Endothelial cell of umbilical vein (primary cell): ENCODE results near the gene COCH.

Experiments
- EZH2 ChIP-seq: IDR thresholded peaks from 2 replicates; pipeline ENCODE4 v1.6.1; 2012; ENCODE audit warnings: borderline replicate concordance, low read depth, mild to moderate bottlenecking, moderate library complexity, low read length, inconsistent platforms; ENCODE audit not compliant: severe bottlenecking
- FOS ChIP-seq: IDR thresholded peaks from 2 replicates; pipeline ENCODE4 v1.6.1; 2011; ENCODE audit warnings: mild to moderate bottlenecking, low read length, moderate library complexity, borderline replicate concordance; ENCODE audit not compliant: insufficient read depth
- GATA2 ChIP-seq: IDR thresholded peaks from 2 replicates; pipeline ENCODE4 v1.7.0; 2011; ENCODE audit warnings: low read depth, mild to moderate bottlenecking, moderate library complexity, mixed read lengths, low read length; ENCODE audit not compliant: insufficient read length, insufficient read depth
- JUN ChIP-seq: IDR thresholded peaks from 2 replicates; pipeline ENCODE4 v1.6.1; 2011; ENCODE audit warnings: borderline replicate concordance, low read depth; ENCODE audit not compliant: insufficient read length, insufficient read depth
- MYC ChIP-seq: IDR thresholded peaks from one replicate; pipeline ENCODE4 v1.6.1; 2011; ENCODE audit warnings: mild to moderate bottlenecking, low read depth, low read length
- POLR2A ChIP-seq: IDR thresholded peaks from 2 replicates; pipeline ENCODE4 v1.6.1; 2012; ENCODE audit warnings: low read depth, mild to moderate bottlenecking, control low read depth, low read length
- POLR2AphosphoS5 ChIP-seq: IDR thresholded peaks from 2 replicates; pipeline ENCODE4 v1.6.1; 2012; ENCODE audit warnings: low read depth, mild to moderate bottlenecking, control low read depth, low read length, moderate library complexity; ENCODE audit not compliant: insufficient read depth
- TF ChIP-seq, protein P1 (sequence below), 2 donors: IDR thresholded peaks; 1 replicate in 1 of 2; 2 replicates in 1 of 2; pipeline ENCODE4 v1.5.1; 2011; ENCODE audit warnings: low read length in 2 of 2, mild to moderate bottlenecking in 2 of 2, moderate library complexity in 2 of 2, control low read depth in 1 of 2, inconsistent platforms in 1 of 2, low read depth in 1 of 2; ENCODE audit not compliant: insufficient read depth in 1 of 2; ENCODE audit errors: extremely low read depth in 1 of 2
- TF ChIP-seq, protein P2 (sequence below): IDR thresholded peaks from 2 replicates; pipeline ENCODE4 v1.6.1; 2011; ENCODE audit not compliant: insufficient read depth, insufficient read length

DNA sequence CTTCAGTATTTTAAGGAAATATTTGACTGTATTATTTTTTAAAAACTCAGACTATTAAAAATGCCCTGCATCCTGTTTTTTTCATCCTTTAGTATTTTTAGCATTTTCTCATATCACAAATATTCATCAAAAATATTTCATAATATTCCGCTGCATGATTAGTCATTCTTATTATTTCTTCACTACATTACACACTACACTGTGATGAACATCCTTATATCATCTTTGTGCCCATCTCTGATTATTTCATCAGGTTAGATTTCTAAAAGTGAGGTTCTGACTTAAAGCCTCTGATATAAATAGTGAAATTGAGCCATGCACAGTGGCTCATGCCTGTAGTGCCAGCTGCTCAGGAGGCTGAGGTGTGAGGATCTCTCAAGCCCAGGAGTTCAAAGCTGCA lies 8.1 kb downstream of the COCH start:
- TF ChIP-seq, protein P1, sequence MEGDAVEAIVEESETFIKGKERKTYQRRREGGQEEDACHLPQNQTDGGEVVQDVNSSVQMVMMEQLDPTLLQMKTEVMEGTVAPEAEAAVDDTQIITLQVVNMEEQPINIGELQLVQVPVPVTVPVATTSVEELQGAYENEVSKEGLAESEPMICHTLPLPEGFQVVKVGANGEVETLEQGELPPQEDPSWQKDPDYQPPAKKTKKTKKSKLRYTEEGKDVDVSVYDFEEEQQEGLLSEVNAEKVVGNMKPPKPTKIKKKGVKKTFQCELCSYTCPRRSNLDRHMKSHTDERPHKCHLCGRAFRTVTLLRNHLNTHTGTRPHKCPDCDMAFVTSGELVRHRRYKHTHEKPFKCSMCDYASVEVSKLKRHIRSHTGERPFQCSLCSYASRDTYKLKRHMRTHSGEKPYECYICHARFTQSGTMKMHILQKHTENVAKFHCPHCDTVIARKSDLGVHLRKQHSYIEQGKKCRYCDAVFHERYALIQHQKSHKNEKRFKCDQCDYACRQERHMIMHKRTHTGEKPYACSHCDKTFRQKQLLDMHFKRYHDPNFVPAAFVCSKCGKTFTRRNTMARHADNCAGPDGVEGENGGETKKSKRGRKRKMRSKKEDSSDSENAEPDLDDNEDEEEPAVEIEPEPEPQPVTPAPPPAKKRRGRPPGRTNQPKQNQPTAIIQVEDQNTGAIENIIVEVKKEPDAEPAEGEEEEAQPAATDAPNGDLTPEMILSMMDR (IDR thresholded peaks at IDR 0.05; ENCODE audit: extremely low read depth in 1 of 2, insufficient read depth in 1 of 2, low read depth in 1 of 2, low read length in 2 of 2): no peak
- TF ChIP-seq POLR2A (no peak), POLR2AphosphoS5 (no peak), MYC (no peak), EZH2 (no peak), FOS (no peak), GATA2 (no peak), JUN (no peak)
- TF ChIP-seq, protein P2, sequence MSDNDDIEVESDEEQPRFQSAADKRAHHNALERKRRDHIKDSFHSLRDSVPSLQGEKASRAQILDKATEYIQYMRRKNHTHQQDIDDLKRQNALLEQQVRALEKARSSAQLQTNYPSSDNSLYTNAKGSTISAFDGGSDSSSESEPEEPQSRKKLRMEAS: no peak
